ENCODE measurements around the gene PIK3C3. TPM values are rescaled to one million over a fixed set of nuclear protein-coding genes. Genes with fewer than 3 reads are reported as not detected.

PIK3C3 gene
- total and polyA plus RNA-seq, 12 donors = 24.4 to 87.6 (median 64.3) TPM

DNA sequence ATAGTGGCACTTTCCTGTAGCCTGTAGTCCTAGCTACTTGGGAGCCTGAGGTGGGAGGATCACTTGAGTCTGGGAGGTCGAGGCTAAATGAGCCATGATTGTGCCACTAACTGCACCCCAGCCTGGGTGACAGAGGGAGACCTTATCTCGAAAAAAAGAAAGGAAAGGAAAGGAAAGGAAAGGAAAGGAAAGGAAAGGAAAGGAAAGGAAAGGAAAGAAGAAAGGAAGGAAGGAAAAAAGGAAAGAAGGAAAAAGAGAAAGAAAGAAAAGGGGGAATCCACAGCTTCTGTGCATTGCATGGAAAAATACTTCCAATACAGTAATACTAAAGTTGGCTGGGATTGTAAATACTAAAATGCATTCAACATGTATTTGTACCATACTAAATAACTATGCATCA lies 12.8 kb upstream of the PIK3C3 start:
- no peaks in the 10 kb centered on the region for H3K4me1 ChIP-seq (replicated peaks in 1 of 2)
- no peak overlapping the region for H3K27ac ChIP-seq
- no peak for DNase-seq
- no peak for TF ChIP-seq CTCF (IDR thresholded peaks at IDR 0.05)
- TF ChIP-seq POLR2A (IDR thresholded peaks at IDR 0.05) = no peak
- intact Hi-C loops (cut with DNase I) = no loop called here
- H3K9me3 ChIP-seq (replicated peaks in 1 of 3) = no peaks in the 10 kb centered on the region
- H3K4me3 ChIP-seq = no peak overlapping the region
- no peaks in the 10 kb centered on the region for H3K36me3 ChIP-seq (replicated peaks in 1 of 2)
- peaks cover 15% of the 10 kb centered on the region for H3K27me3 ChIP-seq
- WGBS, 4 donors = 56 to 77% (median 72%) methylated on average over 2 of the region's 2 CpGs

DNA sequence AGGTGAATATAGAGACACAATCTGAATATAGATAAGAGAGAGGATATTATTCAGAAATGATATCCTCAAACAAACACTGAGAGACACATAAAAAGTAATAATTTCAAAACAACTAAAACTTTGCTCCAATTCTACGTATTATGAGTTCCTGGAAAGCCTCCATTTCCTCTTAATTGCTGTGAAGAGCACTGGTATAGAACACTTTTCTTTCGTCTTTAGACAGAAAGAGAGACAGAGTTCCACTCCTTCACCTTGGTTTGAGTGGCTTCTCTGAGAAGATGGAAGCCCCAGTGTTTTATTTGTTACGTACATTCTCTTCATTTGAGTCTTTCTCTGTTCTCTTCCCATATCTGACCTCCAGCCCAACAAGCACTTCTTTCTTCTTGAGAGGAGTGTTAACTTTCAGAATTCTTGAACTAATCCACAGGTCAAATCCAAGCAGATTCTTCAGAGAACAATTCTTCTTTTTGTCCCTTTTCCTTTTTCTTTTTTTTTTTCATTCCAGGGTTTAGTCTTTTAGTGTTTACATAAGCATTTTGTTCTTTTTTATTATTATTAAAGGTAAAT lies 6.4 kb upstream of the PIK3C3 start:
- Histone ChIP-seq H3K27ac (no peak overlapping the region), H3K27me3 (peaks cover 15% of the 10 kb centered on the region), H3K9me3 (replicated peaks in 1 of 3) (no peaks in the 10 kb centered on the region), H3K36me3 (replicated peaks in 1 of 2) (no peaks in the 10 kb centered on the region), H3K4me3 (no peak overlapping the region), H3K4me1 (replicated peaks in 1 of 2) (no peaks in the 10 kb centered on the region)
- DNase-seq = no peak
- TF ChIP-seq POLR2A (IDR thresholded peaks at IDR 0.05) (no peak), CTCF (IDR thresholded peaks at IDR 0.05) (no peak)
- intact Hi-C loops (cut with DNase I) = no loop called here
- 70 to 73% (median 72%) methylated on average over 3 of the region's 3 CpGs for WGBS, 4 donors

GRCh38 chr18:41949206-41949920 lies 5.7 kb upstream of the PIK3C3 start:
- WGBS, 4 donors = 90 to 91% (median 90%) methylated on average over 2 of the region's 2 CpGs
- TF ChIP-seq CTCF (IDR thresholded peaks at IDR 0.05) (no peak), POLR2A (IDR thresholded peaks at IDR 0.05) (no peak)
- no peak overlapping the region for H3K27ac ChIP-seq

DNA sequence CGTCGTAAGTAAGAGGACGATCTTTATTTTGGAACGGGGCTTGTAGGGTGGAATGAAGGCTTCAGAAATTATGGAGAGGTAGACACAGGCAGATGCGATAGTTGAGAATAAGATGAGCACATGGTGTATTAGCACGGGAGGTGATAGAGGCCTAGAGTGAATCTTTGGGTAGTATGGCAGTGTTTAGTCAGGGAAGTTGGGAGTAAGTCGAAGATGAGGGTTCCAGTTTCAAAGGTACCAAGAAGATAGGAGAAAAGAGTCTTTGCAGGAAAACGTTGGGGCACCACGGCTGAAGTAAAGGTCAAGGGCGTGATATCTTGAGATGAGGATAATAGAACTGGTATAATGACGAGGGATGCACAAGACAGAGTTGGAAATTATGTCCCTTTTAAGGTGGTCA lies 654 bp downstream of the PIK3C3 start:
- peaks cover 0 to 6% of the 10 kb centered on the region in 2 donors for H3K36me3 ChIP-seq (replicated peaks in 1 of 2)
- WGBS, 4 donors = 4 to 9% (median 5%) methylated on average over 11 of the region's 11 CpGs
- TF ChIP-seq POLR2A (IDR thresholded peaks at IDR 0.05) (no peak), CTCF (IDR thresholded peaks at IDR 0.05) (no peak)
- no peak for DNase-seq
- H3K27ac ChIP-seq = peak overlapping the region in 3 of 5 donors; percentile 70 to 84 (median 79)
- H3K9me3 ChIP-seq (replicated peaks in 1 of 3) = no peaks in the 10 kb centered on the region
- intact Hi-C loops (cut with DNase I) = no loop called here
- no peaks in the 10 kb centered on the region for H3K27me3 ChIP-seq
- H3K4me1 ChIP-seq (replicated peaks in 1 of 2) = peaks cover 6 to 24% of the 10 kb centered on the region in 2 donors
- H3K4me3 ChIP-seq = peak overlapping the region; percentile 70 to 77 (median 76)

More at GRCh38 chr18:41949206-41949920, 5.7 kb upstream of the PIK3C3 start:
- Histone ChIP-seq H3K27me3 (peaks cover 15% of the 10 kb centered on the region), H3K36me3 (replicated peaks in 1 of 2) (no peaks in the 10 kb centered on the region), H3K9me3 (replicated peaks in 1 of 3) (no peaks in the 10 kb centered on the region), H3K4me3 (no peak overlapping the region), H3K4me1 (replicated peaks in 1 of 2) (no peaks in the 10 kb centered on the region)
- intact Hi-C loops (cut with DNase I) = no loop called here
- DNase-seq = no peak

All from adrenal gland (tissue), 12 donors.